Activated CD8-positive, alpha-beta memory T cell treated with anti-CD3 and anti-CD28 coated beads, Interleukin-2, amount 50 U/mL, for 24 hours (primary cell): ENCODE measurements around the gene SNAPC1.
A peak's percentile ranks its signal among the peaks of the same experiment; 100 is the strongest.

Experiments
- DNase-seq: peaks from one replicate; pipeline ENCODE4 v3.0.0-alpha.2; 2020; ENCODE audit errors: extremely low read depth

Gene SNAPC1

DNA sequence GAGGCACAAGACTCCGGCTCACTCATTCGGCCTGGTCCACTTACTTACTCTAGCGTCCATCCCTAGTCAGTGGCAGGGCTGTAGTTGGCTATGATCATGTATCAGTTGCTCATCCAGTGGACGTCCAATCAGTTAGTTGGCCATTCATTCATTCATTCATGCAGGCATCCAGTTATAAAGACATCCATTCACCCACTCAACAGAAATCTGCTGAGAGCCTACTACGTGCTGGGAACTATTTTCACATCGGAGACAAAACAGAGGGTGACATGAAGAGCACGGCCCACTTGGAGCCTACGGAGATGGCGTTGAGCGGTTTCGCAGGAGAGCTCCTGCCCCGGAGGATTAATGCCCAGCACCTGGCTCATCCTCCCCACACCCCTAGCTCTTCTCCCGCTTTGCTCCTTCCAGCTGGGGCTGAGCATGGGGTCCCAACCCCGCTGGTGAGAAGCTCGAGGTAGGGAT lies 49.7 kb downstream of the SNAPC1 start:
- no peak for DNase-seq

DNA sequence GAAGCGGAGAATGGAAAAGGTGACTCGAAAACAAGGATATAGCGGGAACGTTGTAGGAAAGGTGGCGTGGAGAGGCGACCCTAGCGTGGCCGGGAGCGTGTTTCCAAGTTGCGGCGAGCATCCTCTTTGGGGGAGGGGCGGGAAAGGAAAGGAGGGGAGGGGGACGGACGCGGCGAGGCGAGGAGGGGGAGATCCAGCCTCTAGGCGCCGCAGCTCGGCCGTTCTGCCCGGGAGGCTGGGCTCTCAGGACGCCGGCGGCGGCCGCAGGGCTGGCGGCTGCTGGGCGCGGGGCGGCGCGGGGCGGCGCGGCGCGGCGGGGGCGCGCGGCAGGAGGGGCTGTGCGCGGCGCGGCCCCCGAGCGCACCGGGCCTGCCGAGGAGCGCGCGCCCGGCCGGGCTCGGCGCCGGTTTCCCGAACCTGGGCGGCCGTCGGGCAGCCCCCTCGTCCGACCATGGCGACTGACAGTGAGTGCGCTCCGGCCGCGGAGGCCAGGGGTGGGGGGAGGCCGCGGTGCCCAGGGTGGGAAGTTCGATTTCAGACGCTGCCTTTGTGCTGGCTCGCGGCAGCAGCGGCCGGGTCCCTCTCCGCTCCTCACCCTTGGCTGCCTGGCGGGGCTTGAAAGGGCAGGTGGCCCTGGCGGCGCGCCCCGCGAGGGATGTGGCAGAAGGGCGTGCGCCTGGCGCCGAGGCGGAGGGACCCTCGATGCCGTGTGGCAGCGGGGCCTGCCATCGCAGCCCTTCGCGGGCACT lies 50.3 kb downstream of the SNAPC1 start, which contains the start of gene SYT16:
TSS of gene SYT16 (plus strand) at position 357 of the 749 bp plus-strand sequence.
- no peak for DNase-seq

DNA sequence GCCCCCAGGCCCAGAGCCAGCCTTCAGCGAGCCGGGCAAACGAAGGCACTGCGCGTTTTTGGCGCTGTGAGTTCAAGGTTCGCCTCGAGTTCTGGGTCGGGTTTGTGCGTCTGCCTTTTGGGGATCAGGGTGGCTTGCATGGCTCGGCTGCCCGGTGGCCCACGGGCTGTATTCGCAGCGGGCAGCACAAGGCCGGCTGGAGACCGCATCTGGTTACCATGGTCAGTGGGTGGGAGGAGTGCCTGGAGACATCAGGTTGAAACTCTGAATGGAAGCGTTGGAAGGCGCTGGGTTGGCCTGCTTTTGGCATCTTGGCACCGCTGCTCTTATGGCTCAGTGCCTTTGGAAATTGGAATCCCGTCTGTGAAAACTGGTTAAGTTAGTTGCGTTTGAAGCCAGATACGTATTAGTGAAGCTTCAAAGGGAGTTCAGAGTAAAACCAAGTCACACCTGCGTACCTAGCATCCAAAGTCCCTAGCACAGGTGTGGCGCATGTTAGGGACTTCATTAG lies 50.9 kb downstream of the SNAPC1 start:
- DNase-seq = no peak

DNA sequence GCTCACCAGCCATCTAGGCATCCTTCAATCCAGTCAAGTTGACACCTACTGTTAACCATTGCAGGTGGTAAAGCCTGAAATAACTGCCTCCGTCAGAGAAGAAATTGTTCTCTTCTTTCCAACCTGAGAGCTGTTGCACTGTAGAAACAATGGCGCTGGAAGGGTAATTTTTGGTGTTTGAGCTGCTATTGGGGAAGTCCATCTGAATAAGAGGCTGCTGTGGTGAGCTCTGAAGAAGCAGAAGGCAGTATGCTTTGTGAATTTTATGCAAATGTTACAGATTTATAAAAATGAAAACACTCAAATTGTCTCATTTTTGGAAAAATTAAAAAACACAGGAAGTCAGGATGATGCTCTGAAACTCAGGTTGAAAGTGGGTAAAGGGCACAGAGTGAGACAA lies 60.2 kb downstream of the SNAPC1 start:
- DNase-seq = no peak

DNA sequence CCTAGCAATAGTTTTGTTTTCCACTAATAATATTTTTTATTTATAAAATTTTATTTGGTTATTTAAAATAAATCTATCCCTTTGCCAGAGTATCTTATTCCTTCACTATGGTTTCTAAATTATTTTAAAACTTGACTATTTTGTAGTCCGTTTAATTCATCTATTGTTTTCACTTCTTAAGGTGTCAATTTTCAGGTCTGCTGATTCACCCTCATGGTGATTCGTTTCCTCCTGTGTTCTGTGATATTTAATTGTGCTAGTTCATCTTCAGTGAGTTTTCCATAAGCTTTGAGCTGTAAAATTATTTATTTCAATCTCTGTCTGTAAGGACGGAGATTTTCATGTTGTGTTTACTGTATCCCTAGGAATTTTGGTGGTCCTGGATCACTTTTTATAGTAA lies 70.6 kb downstream of the SNAPC1 start:
- DNase-seq = no peak

DNA sequence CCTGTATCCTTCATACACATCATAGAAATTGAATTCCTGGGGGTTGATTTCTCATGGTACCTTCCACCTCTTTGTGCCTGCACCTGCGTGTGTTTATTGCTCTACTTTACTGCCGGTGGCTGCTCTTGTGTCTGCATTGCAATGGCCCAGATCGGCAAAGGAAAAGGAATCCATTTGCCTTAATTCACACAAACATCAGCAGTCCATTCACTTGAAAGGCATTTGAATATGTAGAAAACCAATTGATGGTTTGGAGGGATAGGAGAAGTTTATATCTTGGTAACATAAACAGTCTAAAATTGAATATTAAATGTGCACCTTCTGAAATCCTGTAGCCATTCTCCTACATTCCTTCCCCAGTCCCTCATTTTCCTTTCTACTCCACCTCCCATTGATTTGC lies 74.0 kb downstream of the SNAPC1 start:
- no peak for DNase-seq

DNA sequence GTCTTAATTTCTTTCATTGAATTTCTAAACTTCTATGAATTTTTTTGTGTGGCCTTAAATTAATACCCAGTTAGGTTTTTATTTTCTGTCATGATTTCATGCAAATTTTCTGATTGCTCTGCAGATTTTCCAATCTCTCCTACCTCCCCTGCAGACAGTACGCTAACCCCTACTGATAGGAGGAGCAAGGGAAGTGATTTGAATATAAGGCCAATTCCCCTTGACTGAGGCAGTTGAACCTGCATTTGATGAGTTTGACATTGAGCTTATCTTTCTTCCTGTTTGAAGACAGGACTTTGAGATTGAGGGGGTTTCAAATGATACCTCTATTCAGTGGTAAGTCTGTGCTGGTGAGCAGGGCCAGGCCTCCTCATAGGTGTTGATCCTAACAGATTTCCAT lies 74.6 kb downstream of the SNAPC1 start:
- no peak for DNase-seq

DNA sequence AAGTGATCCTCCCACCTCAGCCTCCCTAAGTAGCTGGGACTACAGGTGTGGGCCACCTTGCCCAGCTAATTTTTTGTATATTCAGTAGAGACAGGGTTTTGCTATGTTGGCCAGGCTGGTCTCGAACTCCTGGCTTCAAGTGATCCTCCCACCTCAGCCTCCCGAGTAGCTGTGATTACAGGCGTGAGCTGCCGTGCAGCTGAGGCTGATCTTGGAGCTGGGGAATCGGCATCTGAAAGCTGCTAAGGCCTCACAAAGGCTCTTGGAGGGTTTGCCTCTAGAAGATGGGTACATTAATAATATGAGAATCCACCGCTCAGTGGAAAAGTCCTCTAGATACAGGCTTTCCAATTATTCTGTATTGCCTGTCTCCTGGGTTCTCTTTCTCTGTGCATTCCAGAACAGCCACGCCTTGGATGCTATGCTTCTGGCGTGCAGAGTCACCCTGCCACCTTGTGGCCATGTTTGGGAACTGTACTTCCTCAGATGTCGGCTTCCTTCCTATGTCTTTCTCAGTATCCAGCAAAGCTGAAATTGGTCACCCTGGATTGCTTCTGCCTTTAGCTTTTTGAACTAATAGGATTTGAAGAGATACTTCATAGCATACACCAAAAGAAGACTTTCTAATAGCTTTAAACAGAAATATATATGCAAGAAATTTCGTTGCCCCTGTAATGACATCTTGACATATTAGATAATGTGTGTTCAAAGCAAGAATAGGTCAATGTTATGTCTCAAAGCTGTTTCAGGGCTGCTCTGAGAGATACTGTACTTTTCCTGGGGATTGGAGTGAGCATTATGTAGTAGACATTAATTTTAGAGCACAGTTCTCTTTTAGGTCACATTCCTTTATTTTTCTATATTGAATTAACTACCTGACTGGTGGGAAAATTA lies 75.4 kb downstream of the SNAPC1 start:
- peak; percentile 39 for DNase-seq

DNA sequence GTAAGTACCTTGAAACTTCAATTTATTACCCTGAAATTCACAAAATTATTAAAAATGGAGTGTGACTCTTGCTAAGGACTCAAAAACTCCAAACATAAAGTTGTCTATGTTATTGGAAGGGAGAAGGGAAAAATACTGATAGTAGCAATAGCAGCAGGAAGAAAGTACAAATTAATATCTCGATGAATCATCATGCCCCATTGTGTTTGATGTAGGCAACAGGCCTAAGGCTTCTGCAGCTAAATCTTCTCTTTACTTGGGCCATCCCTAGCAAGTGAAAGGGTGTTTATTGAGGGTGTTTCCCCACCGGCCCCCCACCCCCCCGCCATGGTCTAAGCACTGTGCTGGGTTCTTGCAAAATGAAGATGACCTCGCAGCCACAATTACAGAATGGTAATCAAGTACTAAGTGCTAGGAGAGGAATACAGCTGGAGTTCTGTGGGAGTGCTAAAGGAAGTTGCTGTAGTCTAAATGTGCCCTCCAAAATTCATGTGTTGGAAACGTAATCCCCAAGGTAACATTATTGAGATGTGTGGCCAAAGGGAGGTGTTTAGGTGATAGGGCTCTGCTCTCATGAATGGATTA lies 76.5 kb downstream of the SNAPC1 start:
- no peak for DNase-seq

DNA sequence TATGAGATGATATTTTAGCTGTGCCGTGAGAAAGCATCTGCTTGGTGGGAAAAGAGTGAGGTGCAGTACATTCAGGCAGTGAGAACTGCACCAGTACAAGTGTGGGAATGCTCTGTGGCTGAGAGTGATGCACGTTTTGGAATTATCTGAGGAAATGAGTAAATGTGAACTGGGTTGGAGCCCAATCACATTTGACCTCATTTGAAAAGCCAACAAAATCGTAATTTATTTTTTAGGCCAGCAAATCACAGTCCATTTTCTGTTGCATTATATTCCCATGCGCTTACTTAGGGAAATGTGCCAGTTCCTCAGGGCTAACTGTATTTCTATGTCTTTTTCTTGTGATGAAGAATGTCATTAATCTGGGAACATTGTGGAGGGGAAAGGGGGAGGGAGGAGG lies 77.3 kb downstream of the SNAPC1 start:
- no peak for DNase-seq

DNA sequence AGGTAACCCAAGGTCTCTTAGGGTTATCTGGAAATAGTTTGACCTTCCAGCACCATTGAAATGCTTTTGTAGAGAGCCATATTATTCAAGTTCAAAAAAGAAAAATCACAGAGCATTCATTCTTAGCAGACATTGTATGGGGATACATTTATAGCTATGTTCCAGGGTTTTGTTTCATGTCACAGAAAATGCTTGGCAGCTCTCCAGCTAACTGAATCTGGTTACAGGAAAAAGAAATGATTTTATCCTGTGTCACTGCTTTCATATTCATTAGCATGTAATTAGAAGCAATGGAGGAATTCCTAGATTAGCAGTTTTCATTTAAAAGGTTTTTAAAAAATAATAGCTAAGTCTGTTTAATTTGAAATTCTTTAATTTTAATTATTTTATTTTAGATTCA lies 78.9 kb downstream of the SNAPC1 start:
- DNase-seq = no peak
